Neural progenitor cell (in vitro differentiated cells): ENCODE measurements around the gene RNF8. TPM values are rescaled to one million over a fixed set of nuclear protein-coding genes. Genes with fewer than 3 reads are reported as not detected.
A peak's percentile ranks its signal among the peaks of the same experiment; 100 is the strongest.

Experiments used
- DNase-seq: peaks from one replicate; pipeline ENCODE4 v3.0.0-alpha.2; 2016; ENCODE audit warnings: low spot score
- H2AFZ ChIP-seq: fragments of 200-600 bp; sonication (generic); replicated peaks from 2 replicates; pipeline ENCODE4 v1.6.1; 2016; ENCODE audit warnings: antibody characterized with exemption
- H3F3A ChIP-seq: fragments of 200-600 bp; sonication (generic); 2 replicates; pipeline ENCODE4 v1.6.1; 2016; ENCODE audit warnings: antibody characterized with exemption, low read depth
- H3K27ac ChIP-seq: fragments of 200-600 bp; sonication (generic); 2 replicates; pipeline ENCODE4 v1.5.1; 2016; ENCODE audit warnings: mild to moderate bottlenecking
- H3K27me3 ChIP-seq: fragments of 200-600 bp; sonication (generic); 2 replicates; pipeline ENCODE4 v1.6.1; 2016; ENCODE audit warnings: mild to moderate bottlenecking, moderate library complexity
- H3K36me3 ChIP-seq: fragments of 200-600 bp; sonication (generic); 2 replicates; pipeline ENCODE4 v1.5.1; 2016
- H3K4me1 ChIP-seq: fragments of 200-600 bp; sonication (generic); 2 replicates; pipeline ENCODE4 v1.6.1; 2016; ENCODE audit warnings: mixed run types
- H3K4me2 ChIP-seq: fragments of 200-600 bp; sonication (generic); 2 replicates; pipeline ENCODE4 v1.6.1; 2016
- H3K4me3 ChIP-seq: fragments of 200-600 bp; sonication (generic); 2 replicates; pipeline ENCODE4 v1.5.1; 2016
- H3K79me2 ChIP-seq: fragments of 200-600 bp; sonication (generic); 2 replicates; pipeline ENCODE4 v1.6.1; 2016; ENCODE audit warnings: low read depth
- H3K9ac ChIP-seq: fragments of 200-600 bp; sonication (generic); 2 replicates; pipeline ENCODE4 v1.6.1; 2016
- H3K9me3 ChIP-seq: fragments of 200-600 bp; sonication (generic); 2 replicates; pipeline ENCODE4 v1.5.1; 2016; ENCODE audit warnings: low read depth
- H4K20me1 ChIP-seq: fragments of 200-600 bp; sonication (generic); 2 replicates; pipeline ENCODE4 v1.6.1; 2016; ENCODE audit warnings: low read depth
- H3K27ac Mint-ChIP-seq: 3 replicates; pipeline ENCODE4 v1.8.0; 2021; ENCODE audit warnings: mixed read lengths
- H3K27me3 Mint-ChIP-seq: 2 replicates; pipeline ENCODE4 v1.8.0; 2022; ENCODE audit warnings: low read depth, mild to moderate bottlenecking, inconsistent platforms, moderate library complexity, mixed read lengths; ENCODE audit not compliant: insufficient read depth
- H3K36me3 Mint-ChIP-seq: 3 replicates; pipeline ENCODE4 v1.8.0; 2021; ENCODE audit warnings: mixed read lengths
- H3K4me1 Mint-ChIP-seq: 3 replicates; pipeline ENCODE4 v1.8.0; 2021; ENCODE audit warnings: mixed read lengths
- H3K4me3 Mint-ChIP-seq: 3 replicates; pipeline ENCODE4 v1.8.0; 2021; ENCODE audit warnings: mild to moderate bottlenecking, moderate library complexity, mixed read lengths
- H3K9me3 Mint-ChIP-seq: 3 replicates; pipeline ENCODE4 v1.8.0; 2020; ENCODE audit warnings: mixed read lengths
- EZH2 ChIP-seq: fragments of 200-600 bp; sonication (generic); IDR thresholded peaks from 2 replicates; pipeline ENCODE4 v1.6.1; 2017; ENCODE audit warnings: antibody characterized with exemption, mild to moderate bottlenecking, moderate library complexity
- EZH2phosphoT487 ChIP-seq: fragments of 200-600 bp; sonication (generic); IDR thresholded peaks from 2 replicates; pipeline ENCODE4 v1.6.1; 2017; ENCODE audit warnings: antibody characterized with exemption
- total RNA-seq: library from RNA; depleted of rRNA; stranded (reverse); fragments of >200 nt; gene quantifications from 2 replicates; pipeline ENCODE4 v1.2.3, GENCODE V29; 2015; ENCODE audit warnings: low replicate concordance
- TF ChIP-seq, protein P1 (sequence below): fragments of 200-600 bp; sonication (generic); IDR thresholded peaks from 2 replicates; pipeline ENCODE4 v1.5.1; 2017; ENCODE audit warnings: antibody characterized with exemption, mild to moderate bottlenecking

The RNF8 gene
- total RNA-seq, 1 donor from 2014 or later = 68.5 TPM

DNA sequence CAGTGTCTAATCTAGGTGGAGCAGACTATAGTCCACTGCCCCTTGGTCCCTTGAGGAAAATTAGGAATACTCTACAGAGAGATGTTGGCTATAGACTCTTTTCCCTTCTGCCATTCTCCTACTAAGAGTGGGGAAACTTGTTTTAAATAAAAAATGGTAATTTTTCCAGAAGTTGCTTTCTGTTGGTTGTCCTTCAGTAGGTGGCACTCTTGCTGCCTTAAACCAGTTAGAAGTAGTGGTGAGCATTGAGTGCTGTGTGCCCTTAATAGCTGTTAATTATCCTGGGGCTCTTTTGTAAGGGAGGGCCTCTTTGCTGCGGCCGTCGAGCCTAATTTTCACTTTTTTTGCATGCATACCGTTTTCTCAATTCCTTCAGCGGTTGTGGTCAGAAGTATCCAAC is 82.0 kb downstream of the RNF8 start:
- Histone ChIP-seq H2AFZ (no peak overlapping the region), H3K79me2 (peaks cover 50% of the 10 kb centered on the region), H3K27me3 (no peaks in the 10 kb centered on the region), H3K9me3 (no peaks in the 10 kb centered on the region), H3F3A (no peaks in the 10 kb centered on the region), H3K9ac (no peak overlapping the region), H3K4me2 (no peak overlapping the region), H3K4me3 (no peak overlapping the region), H3K27ac (no peak overlapping the region), H4K20me1 (peaks cover 7% of the 10 kb centered on the region), H3K36me3 (no peaks in the 10 kb centered on the region), H3K4me1 (peaks cover 6% of the 10 kb centered on the region)
- TF ChIP-seq EZH2phosphoT487 = no peak
- TF ChIP-seq EZH2 = no peak
- TF ChIP-seq, protein P1, sequence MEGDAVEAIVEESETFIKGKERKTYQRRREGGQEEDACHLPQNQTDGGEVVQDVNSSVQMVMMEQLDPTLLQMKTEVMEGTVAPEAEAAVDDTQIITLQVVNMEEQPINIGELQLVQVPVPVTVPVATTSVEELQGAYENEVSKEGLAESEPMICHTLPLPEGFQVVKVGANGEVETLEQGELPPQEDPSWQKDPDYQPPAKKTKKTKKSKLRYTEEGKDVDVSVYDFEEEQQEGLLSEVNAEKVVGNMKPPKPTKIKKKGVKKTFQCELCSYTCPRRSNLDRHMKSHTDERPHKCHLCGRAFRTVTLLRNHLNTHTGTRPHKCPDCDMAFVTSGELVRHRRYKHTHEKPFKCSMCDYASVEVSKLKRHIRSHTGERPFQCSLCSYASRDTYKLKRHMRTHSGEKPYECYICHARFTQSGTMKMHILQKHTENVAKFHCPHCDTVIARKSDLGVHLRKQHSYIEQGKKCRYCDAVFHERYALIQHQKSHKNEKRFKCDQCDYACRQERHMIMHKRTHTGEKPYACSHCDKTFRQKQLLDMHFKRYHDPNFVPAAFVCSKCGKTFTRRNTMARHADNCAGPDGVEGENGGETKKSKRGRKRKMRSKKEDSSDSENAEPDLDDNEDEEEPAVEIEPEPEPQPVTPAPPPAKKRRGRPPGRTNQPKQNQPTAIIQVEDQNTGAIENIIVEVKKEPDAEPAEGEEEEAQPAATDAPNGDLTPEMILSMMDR = no peak
- no peak for DNase-seq
- Mint-ChIP-seq H3K4me3 (peak overlapping the region; percentile 10), H3K27me3 (peaks cover 3% of the 10 kb centered on the region), H3K4me1 (peaks cover 21% of the 10 kb centered on the region), H3K36me3 (peaks cover 8% of the 10 kb centered on the region), H3K9me3 (no peaks in the 10 kb centered on the region), H3K27ac (no peak overlapping the region)

DNA sequence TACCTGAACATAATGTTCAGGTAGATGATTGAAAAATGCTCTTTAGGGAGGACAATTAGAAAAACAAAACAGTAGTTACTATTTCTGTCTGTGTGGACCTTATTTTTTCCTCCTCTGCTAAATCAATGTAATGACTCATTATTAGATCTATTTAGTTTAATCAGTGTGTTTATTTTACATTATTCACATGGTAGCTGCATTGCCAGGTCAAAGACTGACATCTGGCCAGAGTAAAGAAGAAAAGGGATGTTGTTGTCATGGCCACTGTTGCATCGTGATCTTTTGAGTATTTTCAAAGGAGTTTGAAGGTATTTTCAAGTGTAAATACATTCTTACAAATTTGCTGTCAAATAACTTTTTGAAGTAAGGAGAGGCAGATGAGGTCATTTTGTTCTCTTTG is 85.1 kb downstream of the RNF8 start:
- H3K27me3 ChIP-seq = no peaks in the 10 kb centered on the region
- peaks cover 11% of the 10 kb centered on the region for H3K36me3 Mint-ChIP-seq
- peaks cover 42% of the 10 kb centered on the region for H3K79me2 ChIP-seq
- no peak for DNase-seq
- H3K4me3 Mint-ChIP-seq = no peak overlapping the region
- no peaks in the 10 kb centered on the region for H3K27me3 Mint-ChIP-seq
- H2AFZ ChIP-seq = no peak overlapping the region
- no peaks in the 10 kb centered on the region for H3K9me3 ChIP-seq
- peaks cover 5% of the 10 kb centered on the region for H3K4me1 ChIP-seq
- H3K27ac ChIP-seq = no peak overlapping the region
- H3K27ac Mint-ChIP-seq = no peak overlapping the region
- H3K4me3 ChIP-seq = no peak overlapping the region
- H3K4me1 Mint-ChIP-seq = peaks cover 9% of the 10 kb centered on the region
- H3K9ac ChIP-seq = no peak overlapping the region
- H3F3A ChIP-seq = no peaks in the 10 kb centered on the region
- no peak for TF ChIP-seq EZH2
- no peak for TF ChIP-seq EZH2phosphoT487
- TF ChIP-seq, protein P1 = no peak
- H3K9me3 Mint-ChIP-seq = no peaks in the 10 kb centered on the region
- H3K36me3 ChIP-seq = no peaks in the 10 kb centered on the region
- no peak overlapping the region for H3K4me2 ChIP-seq
- H4K20me1 ChIP-seq = peaks cover 7% of the 10 kb centered on the region

DNA sequence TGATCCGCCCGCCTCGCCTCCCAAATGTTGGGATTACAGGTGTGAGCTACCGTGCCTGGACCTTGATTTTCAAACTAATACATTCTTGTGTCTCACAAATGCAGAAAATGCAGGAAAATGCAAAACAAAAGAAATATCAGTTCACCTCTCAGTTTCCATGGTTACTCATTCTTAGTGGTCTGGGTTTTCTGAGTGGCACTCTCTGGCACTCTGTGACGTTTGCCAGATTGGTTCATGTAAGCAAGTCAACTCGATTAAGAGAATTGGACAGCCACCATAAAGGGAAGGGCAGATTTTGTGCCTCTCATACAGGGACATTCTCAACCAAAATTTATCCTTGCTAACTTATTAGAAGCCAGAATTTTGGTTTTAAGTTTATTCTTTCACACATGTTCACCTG is 87.9 kb downstream of the RNF8 start:
- Mint-ChIP-seq H3K4me1 (no peaks in the 10 kb centered on the region), H3K9me3 (no peaks in the 10 kb centered on the region), H3K27ac (no peak overlapping the region), H3K4me3 (no peak overlapping the region), H3K27me3 (no peaks in the 10 kb centered on the region), H3K36me3 (peaks cover 24% of the 10 kb centered on the region)
- Histone ChIP-seq H3K4me3 (no peak overlapping the region), H3K79me2 (peaks cover 15% of the 10 kb centered on the region), H2AFZ (no peak overlapping the region), H3K36me3 (no peaks in the 10 kb centered on the region), H3K27ac (no peak overlapping the region), H3K27me3 (no peaks in the 10 kb centered on the region), H4K20me1 (peaks cover 7% of the 10 kb centered on the region), H3K4me2 (no peak overlapping the region), H3K9ac (no peak overlapping the region), H3K9me3 (no peaks in the 10 kb centered on the region), H3K4me1 (no peaks in the 10 kb centered on the region), H3F3A (no peaks in the 10 kb centered on the region)
- no peak for DNase-seq
- TF ChIP-seq, protein P1 = no peak
- TF ChIP-seq EZH2 (no peak), EZH2phosphoT487 (no peak)
